LNCAP (cell line): ENCODE results near the gene DMD.

ENCODE experiments used
- TF ChIP-seq, protein P1 (sequence below): fragments of 450-650 bp; IDR thresholded peaks from 2 replicates; pipeline ENCODE4 v1.5.1; 2017; ENCODE audit warnings: mild to moderate bottlenecking

DMD gene

DNA sequence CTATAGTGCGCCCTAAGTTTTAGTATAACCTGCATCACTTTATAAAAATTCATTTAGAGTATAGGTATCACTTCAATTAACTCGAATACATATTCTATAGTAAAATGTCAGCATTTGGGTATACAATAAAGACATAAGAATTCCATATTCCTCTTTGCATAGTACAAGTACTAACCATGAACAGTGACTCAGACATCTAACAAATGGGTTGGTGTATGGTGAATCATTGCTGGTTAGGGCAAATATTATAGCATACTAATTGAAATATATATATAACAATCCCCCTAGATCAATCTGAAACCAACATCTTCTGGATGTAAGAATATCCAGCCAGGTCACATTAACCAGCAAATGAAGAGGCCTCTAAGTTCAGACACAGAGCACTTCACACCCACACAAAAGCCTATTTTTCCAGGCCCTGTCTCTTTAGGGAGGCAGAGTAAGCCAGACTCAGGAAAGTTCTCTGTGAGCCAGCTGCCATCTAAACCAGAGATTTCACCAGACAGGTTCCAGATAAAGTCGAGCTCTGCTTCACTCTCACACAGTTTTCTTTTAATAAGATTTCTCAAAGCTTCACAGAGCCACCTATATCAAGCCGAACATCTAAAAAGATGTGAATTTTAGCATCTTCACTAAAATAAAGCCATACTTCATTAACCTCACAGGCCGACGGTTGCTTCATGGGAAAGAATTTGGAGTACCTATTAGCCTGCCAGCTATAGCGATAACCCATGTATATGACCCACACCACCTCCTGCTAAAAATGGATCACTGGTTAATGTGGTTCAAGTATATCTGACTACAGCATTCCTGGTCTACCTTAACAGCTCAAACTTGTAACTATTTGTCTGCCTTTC is 1939.5 kb downstream of the DMD start:
- TF ChIP-seq, protein P1, sequence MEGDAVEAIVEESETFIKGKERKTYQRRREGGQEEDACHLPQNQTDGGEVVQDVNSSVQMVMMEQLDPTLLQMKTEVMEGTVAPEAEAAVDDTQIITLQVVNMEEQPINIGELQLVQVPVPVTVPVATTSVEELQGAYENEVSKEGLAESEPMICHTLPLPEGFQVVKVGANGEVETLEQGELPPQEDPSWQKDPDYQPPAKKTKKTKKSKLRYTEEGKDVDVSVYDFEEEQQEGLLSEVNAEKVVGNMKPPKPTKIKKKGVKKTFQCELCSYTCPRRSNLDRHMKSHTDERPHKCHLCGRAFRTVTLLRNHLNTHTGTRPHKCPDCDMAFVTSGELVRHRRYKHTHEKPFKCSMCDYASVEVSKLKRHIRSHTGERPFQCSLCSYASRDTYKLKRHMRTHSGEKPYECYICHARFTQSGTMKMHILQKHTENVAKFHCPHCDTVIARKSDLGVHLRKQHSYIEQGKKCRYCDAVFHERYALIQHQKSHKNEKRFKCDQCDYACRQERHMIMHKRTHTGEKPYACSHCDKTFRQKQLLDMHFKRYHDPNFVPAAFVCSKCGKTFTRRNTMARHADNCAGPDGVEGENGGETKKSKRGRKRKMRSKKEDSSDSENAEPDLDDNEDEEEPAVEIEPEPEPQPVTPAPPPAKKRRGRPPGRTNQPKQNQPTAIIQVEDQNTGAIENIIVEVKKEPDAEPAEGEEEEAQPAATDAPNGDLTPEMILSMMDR, result no peak

DNA sequence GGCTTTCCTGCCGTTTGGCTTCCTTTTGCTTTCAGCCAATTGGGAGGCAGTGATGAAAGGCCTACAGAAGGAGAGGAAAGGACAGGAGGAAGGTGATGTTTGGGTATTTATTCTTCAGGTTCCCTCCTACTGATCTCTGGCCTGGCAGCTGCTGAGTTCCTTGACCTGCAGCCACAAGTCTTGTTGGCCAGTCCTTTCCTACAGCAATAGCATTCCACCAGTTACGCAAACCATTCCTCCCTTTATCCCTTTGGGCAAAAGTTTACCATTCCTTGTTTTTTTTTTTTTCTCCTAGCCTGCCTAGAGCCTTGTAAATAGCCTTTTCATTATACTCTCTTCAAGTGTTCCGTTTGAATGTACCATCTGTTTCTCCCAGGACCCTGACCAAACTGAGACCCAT is 1941.4 kb downstream of the DMD start:
- TF ChIP-seq, protein P1, result no peak

DNA sequence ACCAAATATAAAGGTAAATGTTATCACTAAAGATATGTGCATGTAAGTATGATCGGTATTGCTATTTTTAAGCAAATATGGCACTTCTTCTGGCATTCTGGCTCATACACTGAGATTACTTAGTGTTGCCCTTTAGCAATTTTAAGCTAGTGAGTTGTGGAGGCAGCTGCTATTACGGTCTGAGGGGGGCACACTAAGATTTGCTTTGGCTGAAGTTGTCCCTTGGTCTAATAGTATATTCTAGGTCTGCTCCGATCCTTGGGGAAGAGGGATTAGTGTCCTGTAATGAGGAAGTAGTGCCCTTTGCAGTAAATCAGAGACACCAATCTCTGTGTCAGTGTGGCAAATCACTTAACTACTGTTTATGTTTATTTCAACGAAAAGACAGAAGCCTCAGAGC is 1943.0 kb downstream of the DMD start:
- TF ChIP-seq, protein P1, result no peak

DNA sequence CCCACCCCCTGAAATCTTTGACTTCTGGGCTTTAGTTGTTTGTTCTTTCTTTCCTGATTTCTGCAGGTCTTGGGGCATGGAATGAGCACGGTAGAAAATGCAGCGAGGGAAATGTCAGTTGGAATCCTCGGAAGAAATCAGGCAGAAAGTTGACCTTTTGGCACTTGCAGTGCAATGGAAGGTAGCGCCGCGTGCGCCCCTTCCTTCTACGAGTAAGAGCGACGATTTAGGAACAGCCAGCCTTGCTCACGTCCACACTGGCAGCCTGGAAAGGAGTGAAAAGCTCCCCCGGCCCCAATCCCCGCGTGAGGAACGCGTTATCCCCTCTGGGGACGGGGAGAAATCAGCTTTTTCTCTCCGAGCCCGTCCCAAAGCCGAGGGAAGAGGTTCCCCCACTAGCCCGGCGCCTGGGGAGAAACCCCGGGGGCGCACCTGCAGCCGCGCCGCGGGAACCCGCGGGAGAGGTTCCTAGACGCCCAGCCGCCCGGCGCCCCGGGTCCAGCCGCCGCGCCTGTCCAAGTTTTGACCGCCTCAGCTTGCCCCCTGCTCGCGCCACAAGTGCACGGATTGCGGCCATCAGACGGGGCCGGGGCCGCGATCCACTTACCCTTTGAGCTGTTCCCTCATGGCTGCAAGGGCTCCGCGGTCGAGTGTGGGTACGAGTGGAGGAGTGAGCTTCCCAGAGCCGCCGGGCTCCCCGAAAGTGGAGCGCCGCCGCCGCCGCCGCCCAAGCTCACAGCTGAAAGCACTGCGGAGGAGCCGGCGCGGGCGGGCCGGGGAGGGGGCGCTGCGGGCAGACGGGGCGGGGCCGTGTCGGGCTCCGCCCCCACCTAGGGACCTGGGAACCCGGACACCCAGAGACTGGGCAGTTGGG is 1944.9 kb downstream of the DMD start:
- TF ChIP-seq, protein P1, result no peak

DNA sequence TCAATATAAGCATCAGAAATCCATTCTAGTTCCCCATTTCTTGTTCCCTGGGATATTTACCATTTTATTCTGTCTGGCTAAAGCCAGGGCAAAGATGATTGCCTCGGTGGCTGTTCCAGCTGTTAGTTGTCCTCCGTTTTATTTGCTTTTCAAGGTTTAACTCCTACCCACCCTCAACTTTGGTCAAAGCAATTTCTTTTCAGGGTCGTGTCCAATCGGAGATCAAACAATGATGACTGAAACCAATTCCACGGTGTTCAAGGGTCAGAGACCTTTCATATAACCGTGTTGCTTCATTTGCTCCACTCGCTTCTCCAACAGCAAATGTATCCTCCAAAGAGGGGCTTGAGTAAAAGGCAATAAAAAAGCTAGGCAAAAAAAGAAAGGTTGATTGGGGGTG is 1946.0 kb downstream of the DMD start:
- TF ChIP-seq, protein P1, result no peak

DNA sequence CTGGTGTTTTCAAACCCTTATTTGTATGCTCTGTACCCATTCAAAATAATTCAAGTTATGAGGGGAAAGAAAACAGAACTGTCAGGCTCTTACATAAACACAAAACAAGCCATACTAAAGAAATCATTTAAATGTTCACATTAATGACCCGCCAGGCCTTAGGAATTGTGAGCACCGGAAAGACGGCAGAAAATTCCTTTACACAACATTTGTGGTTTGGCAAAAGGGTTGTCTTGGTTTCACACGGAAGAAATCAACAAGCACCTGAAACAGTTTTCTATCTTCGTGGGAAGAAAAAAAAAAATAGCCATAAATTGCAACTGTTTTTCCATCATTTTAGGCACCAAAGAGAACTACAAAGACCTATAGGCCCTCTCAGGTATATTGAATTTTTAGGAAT is 1951.0 kb downstream of the DMD start:
- TF ChIP-seq, protein P1, result no peak

DNA sequence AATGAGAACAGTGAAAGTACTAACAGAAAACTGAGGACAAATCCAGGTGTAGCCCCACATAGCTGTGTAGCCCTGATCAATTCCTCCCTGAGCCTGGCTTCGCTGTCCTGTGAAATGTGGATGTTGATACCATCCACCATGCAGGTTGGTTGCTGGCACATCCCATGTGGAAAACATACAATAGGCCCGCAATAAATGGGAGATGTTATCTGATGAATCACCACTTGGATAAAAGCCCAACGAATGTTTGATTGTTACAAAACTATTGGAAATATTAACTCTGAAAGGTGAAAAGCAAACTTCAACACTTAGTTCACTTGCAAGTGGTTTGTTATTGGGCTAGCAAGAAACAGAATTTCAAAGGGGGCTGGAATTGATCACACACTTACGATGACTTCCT is 1953.2 kb downstream of the DMD start:
- TF ChIP-seq, protein P1, result no peak
